ENCODE measurements around the gene ADGRB3. TPM values are rescaled to one million over a fixed set of nuclear protein-coding genes. Genes with fewer than 3 reads are reported as not detected.
"Not testable (repeated sequence)": the region's sequence is repeated elsewhere in the genome, so short reads cannot be mapped to it uniquely, and the experiment has no call there.

Gene ADGRB3
- total RNA-seq, 1 experiment from 2014 or later, result 3.6 TPM

- in situ Hi-C loops (cut with HindIII; ENCODE audit: low pct_unique_long_range_greater_than_20kb, low sequenced_read_pairs), result no loop called here
- DNase-seq (ENCODE audit: low read depth, low spot score), result no peak
These were observed 786.9 kb downstream of the ADGRB3 start for GRCh38 chr6:69422020-69422419.

DNA sequence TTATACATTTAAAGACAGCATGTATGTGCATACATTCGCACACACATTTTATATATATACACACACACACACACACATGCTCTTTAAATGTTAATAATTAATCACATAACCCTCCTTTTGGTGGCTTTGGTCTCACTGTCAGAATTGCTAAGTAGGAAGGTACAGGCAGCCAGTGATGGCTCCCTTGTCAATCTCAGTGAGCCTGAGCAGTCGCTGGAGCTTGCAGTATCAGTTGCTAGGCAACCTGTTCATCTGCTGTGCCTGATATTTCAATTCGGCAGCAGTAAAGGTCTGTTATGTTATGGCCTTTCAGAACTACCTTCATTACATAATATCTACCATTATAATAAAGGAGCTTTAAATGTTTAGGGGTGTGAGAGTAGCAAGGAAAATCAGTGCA is 787.4 kb downstream of the ADGRB3 start:
- in situ Hi-C loops (cut with HindIII; ENCODE audit: low pct_unique_long_range_greater_than_20kb, low sequenced_read_pairs), result no loop called here

GRCh38 chr6:69423785-69424184 is 788.7 kb downstream of the ADGRB3 start:
- in situ Hi-C loops (cut with HindIII; ENCODE audit: low pct_unique_long_range_greater_than_20kb, low sequenced_read_pairs), result no loop called here
- DNase-seq (ENCODE audit: low read depth, low spot score), result no peak

More for the DNA sequence above, 787.4 kb downstream of the ADGRB3 start:
- DNase-seq (ENCODE audit: low read depth, low spot score), result no peak

GRCh38 chr6:69424581-69424980 is 789.5 kb downstream of the ADGRB3 start:
- no peak for DNase-seq (ENCODE audit: low read depth, low spot score)
- in situ Hi-C loops (cut with HindIII; ENCODE audit: low pct_unique_long_range_greater_than_20kb, low sequenced_read_pairs), result no loop called here

DNA sequence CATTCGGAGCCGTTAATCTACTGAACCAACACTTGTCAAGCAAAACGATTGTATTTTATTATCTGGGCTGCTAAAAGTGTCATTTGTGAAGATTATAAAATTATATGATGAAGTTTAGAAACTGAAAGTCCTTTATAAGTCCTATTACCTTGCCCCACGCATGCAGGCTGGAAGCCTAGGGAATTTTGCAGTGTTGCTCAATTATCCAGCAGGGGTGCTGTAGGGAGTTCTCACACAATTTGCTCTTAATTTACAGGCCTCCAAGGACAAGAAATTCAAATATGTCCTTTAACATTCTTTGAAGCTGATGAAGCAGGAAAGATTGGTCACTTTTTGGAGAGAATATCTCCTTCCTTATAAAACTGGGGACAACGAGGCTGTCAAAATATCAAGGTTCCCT is 792.8 kb downstream of the ADGRB3 start:
- no peak for DNase-seq (ENCODE audit: low read depth, low spot score)
- in situ Hi-C loops (cut with HindIII; ENCODE audit: low pct_unique_long_range_greater_than_20kb, low sequenced_read_pairs), result no loop called here

GRCh38 chr6:69432168-69432567 is 797.1 kb downstream of the ADGRB3 start:
- DNase-seq (ENCODE audit: low read depth, low spot score); in situ Hi-C loops (cut with HindIII; ENCODE audit: low pct_unique_long_range_greater_than_20kb, low sequenced_read_pairs): not testable (repeated sequence)

GRCh38 chr6:69433116-69433515 is 798.0 kb downstream of the ADGRB3 start:
- in situ Hi-C loops (cut with HindIII; ENCODE audit: low pct_unique_long_range_greater_than_20kb, low sequenced_read_pairs); DNase-seq (ENCODE audit: low read depth, low spot score): not testable (repeated sequence)

DNA sequence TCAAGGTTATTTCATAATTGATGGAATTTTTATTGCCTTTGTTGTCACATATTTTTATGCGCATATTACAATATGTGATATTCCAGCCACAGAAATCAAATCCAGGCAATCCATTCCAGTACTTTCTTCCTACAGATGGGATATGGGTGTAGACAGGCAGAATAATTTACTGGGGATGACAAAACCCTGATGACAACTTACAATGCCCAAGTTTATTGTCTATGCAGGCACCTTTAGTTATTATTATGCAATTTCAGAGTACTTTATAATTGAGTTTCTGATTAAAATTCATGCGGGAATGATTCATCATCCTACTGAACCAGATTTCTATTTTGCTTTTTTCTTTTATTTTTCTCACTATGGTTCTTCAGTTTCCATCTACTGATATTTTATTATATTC is 803.0 kb downstream of the ADGRB3 start:
- in situ Hi-C loops (cut with HindIII; ENCODE audit: low pct_unique_long_range_greater_than_20kb, low sequenced_read_pairs), result no loop called here
- no peak for DNase-seq (ENCODE audit: low read depth, low spot score)

Small RNAs within 50 kb of the gene (small RNA-seq; reads per million reads assigned to genes)
- 0 reads per million in 2 experiments for gene AL606923.1

Data from SK-MEL-5 (cell line).